DND-41 (cell line): Measurements from ENCODE around the gene FOXRED2.

Source experiments
- CTCF ChIP-seq: IDR thresholded peaks from 2 replicates; pipeline ENCODE4 v1.5.1; 2012; ENCODE audit warnings: borderline replicate concordance, low read length, moderate library complexity, mild to moderate bottlenecking; ENCODE audit not compliant: poor library complexity, severe bottlenecking; ENCODE audit errors: extremely low read depth
- EZH2 ChIP-seq: IDR thresholded peaks from 3 replicates; pipeline ENCODE4 v1.6.1; 2012; ENCODE audit warnings: borderline replicate concordance, low read depth, mild to moderate bottlenecking, moderate library complexity, low read length, inconsistent platforms; ENCODE audit not compliant: severe bottlenecking

GRCh38 chr22:36461665-36462649 lies 44.9 kb downstream of the FOXRED2 start:
- TF ChIP-seq CTCF (no peak), EZH2 (no peak)
